GM12874 (cell line): ENCODE measurements around the gene MSLN.

Experiments used
- TF ChIP-seq, protein P1 (sequence below): IDR thresholded peaks from 2 replicates; pipeline ENCODE4 v1.5.1; 2011; ENCODE audit warnings: low read depth, mild to moderate bottlenecking, control low read depth, low read length, moderate library complexity; ENCODE audit not compliant: insufficient read depth

MSLN gene

DNA sequence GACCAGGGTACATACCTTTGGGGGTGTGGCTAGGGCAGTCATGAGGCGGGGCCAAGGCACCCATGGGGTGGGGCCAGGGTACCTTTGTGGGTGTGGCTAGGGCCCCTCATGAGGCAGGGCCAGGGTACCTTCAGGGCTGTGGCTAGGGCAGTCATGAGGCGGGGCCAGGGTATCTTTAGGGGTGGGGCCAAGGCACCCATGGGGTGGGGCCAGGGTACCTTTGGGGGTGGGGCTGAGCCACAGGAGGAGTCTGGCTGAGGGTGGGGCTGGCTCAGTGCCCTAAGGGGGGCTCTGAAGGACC lies 36.5 kb downstream of the MSLN start:
- TF ChIP-seq, protein P1, sequence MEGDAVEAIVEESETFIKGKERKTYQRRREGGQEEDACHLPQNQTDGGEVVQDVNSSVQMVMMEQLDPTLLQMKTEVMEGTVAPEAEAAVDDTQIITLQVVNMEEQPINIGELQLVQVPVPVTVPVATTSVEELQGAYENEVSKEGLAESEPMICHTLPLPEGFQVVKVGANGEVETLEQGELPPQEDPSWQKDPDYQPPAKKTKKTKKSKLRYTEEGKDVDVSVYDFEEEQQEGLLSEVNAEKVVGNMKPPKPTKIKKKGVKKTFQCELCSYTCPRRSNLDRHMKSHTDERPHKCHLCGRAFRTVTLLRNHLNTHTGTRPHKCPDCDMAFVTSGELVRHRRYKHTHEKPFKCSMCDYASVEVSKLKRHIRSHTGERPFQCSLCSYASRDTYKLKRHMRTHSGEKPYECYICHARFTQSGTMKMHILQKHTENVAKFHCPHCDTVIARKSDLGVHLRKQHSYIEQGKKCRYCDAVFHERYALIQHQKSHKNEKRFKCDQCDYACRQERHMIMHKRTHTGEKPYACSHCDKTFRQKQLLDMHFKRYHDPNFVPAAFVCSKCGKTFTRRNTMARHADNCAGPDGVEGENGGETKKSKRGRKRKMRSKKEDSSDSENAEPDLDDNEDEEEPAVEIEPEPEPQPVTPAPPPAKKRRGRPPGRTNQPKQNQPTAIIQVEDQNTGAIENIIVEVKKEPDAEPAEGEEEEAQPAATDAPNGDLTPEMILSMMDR = no peak

DNA sequence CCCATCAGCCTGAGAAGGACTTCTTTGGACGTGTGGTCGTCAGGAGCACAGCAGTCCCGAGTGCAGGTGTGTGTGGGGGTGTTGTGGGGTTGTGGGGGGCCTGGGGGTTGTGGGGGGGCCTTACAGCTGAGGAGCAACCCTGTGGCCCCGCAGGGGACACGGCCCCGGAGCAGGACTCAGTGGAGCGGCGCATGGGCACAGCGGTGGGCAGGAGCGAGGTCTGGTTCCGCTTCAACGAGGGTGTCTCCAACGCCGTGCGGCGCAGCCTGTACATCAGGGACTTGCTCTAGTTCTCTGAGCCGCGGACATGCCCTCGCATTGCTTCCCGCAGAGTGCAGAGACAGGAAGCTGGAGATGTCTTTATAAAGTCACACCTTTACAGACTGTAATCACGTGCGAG lies 37.2 kb downstream of the MSLN start:
- TF ChIP-seq, protein P1 = no peak

DNA sequence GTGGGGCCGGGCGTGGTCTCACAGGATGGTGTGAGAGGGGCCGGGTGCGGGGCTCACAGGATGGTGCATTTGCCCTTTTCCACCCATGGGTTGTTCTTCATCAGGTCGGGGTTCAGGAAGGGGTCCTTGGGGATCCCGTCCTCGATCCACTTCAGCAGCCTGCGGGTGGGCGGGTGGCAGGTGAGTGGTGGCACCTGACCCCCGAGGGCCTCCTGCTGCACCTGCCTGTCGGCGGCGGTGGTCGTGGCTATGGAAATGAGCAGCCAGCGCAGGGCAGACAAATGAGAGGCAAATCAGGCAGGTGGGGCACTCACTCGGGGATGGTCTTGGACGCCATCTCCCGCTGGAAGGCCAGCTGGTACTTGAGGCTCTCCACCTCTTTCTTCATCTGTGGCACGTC lies 38.1 kb downstream of the MSLN start:
- TF ChIP-seq, protein P1 = no peak

DNA sequence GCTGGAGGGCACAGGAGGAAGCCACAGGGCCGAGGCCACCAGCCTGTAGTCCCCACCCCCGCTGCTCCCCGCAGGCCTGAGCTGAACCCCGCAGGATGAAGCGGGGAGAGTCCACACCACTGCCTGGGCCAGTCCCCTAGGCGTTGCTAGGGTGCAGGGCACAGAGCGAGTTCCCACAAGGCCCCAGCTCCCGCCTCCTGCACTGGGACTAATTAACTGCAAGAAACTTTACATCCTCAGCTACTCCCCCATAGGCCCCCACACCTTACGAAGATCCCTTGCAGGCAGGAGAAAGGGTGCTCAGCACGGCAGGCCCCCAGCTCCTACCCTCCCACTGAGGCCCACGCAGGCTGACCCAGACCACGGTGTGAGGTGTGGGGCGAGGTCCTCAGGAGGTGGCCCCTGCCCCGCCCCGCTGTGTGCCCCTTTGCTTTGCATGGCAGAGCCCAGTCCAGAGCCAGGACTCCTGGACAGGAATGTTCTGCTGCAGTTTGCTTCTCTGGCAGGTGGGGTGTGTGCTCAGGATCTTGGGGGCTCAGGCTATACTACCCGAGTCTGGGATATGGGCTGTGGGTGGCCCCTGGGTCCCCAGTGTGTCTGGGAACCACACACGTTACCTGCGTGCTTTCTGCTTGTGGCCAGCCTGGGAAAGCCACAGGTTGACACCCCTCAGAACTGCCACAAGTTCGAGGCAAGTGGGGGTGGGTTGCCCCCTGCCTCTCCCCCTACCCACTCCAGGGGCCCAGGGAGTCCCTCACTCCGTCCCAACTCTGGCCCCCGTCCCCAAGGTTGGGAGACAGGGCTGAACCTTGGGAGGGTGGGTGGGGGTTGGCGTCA lies 38.8 kb downstream of the MSLN start:
- TF ChIP-seq, protein P1 = no peak

DNA sequence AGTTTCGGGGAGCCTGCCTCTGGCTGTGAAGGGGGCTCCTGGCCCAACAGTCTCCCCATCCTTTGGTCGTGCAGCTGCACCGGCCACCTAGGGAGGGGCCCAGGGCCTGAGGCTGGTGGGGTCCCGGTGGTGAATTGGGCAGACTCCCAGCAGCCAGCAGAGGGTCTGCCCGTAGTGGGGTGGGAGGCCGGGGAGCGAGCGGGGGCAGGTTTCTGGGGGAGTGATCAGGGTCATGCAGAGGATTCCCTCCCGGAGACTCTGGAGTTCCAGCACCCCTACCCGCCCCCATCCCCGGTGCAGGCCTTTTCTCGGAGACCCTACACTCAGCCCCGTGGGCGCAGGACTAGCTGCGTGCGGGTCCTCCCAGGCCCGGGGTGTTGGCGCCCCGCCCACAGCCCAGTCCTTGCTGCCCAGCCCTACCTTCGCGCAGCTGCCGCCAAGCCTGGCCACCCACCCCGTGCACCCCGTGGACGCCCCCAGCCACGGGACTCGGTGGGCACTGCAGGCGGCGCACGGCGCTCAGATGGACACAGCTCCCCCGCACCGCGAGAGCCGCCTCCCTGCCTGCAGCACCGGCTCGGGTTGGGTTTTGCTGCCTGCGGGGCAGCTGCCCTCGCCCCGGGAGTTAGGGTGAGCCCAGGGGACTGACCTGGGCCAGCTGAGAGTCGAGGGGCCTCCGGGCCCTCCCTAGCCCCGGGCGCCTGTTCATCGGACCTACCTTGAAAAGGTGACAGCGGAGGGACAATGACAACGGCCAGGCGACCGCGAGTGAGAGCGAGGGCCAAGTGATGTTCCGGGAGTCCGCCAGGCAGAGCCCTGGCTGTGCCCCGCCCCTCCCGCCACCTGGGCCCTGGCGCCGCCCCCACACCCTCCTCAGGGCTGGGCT lies 39.7 kb downstream of the MSLN start, which contains the start of gene GNG13:
Gene GNG13 (minus strand): TSS at position 787 of the 886 bp plus-strand sequence. CDS start 1,657 bp downstream, outside the sequence.
- TF ChIP-seq, protein P1 = no peak

DNA sequence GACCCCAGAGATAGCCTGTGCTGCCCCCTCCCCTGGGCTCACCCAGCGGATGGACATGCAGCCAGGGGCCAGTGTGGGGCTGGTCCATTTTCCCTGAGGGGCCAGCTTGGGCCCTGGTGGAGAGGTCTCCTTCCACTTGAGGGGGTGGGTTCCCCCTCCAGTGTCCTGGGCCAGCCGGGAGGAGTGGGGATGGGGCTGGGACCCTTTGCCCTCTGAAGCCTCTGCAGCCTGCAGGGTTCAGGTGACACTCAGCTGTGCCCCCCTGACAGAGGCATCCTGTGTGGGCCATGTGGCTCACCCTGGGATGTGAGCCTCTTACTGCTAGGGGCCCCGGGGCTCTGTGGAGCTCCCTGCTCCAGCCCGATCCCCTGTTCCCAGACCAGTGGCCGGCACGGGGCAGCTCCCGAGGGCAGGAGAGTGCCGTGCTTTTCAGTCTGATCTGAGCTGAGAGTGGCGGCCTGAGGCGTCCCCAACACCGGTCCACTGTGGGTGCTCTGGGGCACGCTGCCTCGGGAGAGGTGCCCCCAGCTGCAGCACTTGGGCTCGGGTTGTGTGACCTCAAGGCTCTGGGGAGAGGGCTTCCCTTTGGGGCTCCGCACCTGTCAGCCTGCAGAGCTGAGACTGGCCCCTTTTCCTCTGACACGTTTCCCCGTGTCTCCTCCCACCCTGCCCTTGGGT lies 40.4 kb downstream of the MSLN start:
- TF ChIP-seq, protein P1 = no peak
